Hematopoietic multipotent progenitor cell (in vitro differentiated cells): ENCODE data around the gene REL. TPM values are rescaled to one million over a fixed set of nuclear protein-coding genes. Genes with fewer than 3 reads are reported as not detected.
"Not testable (repeated sequence)": the region's sequence is repeated elsewhere in the genome, so short reads cannot be mapped to it uniquely, and the experiment has no call there.

Experiments
- DNase-seq, 3 donors: peaks; one replicate each; pipeline ENCODE4 v3.0.0-alpha.2; 2011 to 2015; ENCODE audit warnings: low read depth in 2 of 3, low spot score in 2 of 3
- total RNA-seq: library from RNA; depleted of rRNA; stranded (reverse); fragments of >200 nt; gene quantifications from one replicate; pipeline ENCODE4 v1.2.3, GENCODE V29; 2012

The REL gene
- total RNA-seq, 1 donor = 23.4 TPM

DNA sequence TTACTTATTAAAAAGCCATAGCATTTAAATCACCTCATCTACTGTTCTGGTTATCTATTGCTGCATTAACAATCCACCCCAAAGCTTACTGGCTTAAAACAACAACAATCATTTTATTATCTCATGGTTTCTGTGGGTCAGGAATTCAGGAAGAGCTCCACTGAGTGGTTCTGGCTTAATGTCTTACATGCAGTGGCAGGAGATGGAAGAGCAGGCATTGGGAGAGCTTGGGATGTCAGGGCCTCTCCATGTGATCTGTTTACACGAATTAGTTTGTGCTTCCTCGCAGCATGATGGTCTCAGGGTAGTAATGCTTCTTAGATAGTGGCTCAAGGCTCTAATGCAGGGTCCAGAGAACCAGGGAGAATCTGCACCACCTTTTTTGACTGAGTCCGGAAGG lies 14.4 kb upstream of the REL start:
- DNase-seq = no peak

DNA sequence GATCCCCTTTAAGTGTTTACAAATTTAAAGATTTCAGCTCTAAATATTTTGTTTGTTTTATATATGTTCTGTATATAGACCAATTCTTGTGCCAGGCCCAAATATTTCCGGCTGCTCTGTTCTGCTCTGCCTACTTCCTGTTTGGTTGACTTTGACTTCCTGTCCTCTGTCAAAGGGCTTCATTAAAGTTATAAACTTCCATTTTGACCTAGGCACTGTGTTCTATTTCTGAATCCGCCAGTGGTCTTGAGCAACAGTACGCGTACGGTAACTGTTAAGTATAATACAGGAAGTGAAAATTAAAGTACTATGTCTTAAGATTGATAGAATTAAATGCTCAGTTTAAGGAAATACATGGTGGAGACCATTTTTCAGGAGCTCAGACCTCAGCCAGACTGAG lies 13.5 kb upstream of the REL start:
- peak in 2 of 3 donors; percentile 24 to 53 for DNase-seq

DNA sequence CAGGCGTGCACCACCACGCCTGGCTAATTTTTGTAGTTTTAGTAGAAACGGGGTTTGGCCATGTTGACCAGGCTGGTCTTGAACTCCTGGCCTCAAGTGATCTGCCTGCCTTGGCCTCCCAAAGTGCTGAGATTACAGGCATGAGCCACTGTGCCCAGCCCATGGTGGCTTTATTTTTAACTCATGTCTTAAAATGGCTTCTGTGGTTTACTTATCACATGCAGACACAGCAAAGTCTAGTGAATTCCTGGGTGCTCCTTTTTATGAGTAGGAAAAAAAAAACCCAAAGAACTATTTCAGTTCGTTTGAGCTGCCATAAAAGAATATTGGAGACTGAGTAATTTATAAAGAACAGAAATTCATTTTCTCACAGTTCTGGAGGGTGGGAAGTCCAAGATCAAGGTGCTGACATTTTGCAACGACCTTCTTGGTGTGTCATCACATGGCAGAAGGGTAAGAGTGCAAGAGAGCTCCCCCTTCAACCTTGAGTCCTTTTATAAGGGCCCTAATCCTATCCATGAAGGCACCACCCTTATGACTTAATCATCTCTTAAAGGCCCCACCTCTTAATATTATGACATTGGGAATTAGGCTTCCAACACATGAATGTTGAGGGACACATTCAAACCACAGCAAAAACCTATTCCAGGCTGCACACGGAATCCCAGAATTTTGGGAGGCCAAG lies 12.6 kb upstream of the REL start:
- DNase-seq = no peak

DNA sequence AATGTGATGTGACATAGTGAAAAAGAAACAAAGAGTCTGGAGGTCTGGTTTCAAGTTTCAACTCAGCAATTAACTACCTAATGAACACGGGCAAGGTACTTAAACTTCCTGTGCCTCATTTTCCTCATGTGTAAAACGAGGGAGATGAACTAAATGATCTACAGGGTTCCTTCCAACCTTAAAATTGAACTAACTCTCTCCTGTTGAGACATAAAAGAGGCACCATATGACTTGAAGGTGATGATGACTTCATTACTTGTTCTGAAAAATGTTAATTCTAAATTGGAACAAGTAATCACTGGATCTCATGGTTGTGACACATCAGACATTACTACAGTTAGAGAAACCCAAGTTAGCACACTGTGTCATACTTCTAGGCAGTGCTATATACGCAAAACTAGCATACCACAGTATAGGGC lies 8.9 kb upstream of the REL start:
- no peak for DNase-seq

DNA sequence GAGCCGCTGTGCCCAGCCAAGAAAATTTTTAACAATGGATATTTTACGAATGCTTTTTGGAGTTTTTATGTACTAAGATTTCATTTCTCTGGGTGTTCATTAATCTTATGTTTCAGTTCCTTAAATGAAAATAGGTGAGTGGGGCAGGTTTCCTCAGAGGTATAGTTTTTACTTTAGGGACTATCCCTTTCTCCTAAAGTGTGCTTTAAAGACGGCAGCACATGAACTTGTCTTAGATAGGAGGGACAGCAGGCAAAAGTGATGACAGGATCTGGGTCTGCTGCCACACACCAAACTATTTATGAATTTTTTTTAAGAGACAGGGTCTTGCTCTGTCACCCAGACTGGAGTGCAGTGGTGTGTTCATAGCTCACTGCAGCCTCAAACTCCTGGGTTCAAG lies 8.0 kb upstream of the REL start:
- DNase-seq = no peak

DNA sequence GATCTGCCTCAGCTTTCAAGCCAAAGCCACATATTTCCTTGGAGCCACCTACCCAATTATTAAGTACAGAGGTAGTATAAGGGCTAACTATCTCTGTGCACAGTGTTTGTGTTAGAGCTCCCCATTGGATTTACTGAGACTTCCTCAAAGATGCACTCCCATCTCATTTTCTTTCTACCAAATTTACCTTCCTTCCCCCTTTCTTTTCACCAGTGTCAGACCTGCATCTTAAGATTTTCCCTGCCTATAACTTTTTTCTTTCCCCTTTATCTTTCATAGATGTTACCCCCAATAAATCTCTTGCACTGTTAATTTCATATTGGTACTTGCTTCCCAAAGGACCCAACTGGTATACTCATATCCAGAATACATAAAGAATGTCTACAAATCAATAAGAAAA lies 5.9 kb upstream of the REL start:
- DNase-seq = no peak

DNA sequence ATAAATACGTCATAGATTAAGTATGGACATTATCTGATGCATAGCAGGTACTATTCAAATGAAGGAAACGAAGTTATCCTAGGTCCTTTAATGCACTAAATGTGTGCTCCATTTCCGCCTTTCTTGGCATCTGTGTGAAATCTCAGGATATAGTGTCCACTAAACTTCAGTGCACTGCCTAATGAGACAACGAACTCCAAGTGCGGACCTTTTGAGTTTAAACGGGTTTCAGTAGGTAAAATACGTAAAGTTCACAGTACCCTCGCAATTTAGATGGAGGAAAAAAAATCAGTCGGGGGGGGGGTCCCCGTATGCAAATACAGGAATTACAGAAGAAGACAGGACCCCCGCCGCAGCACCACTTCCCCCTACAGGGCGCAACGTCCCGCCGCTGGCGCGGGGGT lies 729 bp upstream of the REL start:
- no peak for DNase-seq

DNA sequence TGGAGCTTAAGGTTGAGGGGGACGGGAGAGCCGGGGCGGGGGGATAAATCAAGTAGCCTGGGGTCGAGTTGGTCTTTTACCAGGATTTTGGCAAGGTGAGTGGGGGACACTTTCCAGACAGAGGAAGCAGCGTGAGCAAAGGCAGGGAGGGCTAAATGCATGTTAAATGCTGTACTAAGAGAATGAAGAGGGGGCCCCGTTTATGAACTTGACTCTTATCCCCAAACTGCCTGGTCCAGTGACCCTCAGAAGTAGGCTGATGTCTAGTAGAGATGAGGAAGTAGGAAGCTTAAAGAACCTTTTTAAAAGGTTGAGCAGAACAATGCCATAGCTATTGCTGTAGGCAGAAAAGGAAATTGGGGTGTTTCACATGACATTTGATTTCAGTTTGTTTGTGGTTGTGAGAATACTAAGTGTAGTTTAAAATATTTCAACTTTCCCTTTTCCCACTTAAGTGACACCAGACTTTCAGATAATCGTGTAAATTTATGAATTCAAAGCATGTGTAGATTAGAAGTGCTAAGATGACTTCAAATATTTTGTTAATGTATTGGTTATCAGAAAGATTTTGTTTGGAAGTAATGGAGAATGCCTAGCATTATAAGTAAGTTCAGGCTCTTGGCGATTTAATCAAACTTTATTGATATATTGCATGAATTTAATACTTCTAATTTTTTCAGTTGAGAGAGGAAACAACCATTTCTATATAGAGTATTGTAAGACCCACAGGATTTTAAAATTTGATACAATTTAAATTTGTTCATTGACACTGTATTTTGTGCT lies 1.8 kb downstream of the REL start:
- peak in 2 of 3 donors; percentile 37 to 59 for DNase-seq

DNA sequence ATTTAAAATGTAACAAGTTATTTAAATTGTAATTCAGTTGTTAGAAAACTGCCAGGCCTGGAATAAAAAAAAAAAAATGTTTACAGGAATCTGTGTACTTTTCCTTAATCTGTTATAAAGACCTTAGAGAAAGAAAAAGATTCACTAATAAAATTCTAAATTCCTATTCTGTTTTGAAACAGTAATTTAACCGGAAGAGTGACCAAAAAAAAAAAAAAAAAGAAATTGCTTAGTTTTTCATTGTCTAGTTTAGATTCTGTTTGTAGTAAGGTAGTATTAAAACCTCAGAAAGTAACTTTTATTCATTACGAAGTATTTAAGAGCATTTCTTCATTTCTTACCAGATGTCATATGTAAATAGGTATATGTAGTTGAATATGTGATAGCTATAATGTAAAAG lies 2.5 kb downstream of the REL start:
- no peak for DNase-seq

DNA sequence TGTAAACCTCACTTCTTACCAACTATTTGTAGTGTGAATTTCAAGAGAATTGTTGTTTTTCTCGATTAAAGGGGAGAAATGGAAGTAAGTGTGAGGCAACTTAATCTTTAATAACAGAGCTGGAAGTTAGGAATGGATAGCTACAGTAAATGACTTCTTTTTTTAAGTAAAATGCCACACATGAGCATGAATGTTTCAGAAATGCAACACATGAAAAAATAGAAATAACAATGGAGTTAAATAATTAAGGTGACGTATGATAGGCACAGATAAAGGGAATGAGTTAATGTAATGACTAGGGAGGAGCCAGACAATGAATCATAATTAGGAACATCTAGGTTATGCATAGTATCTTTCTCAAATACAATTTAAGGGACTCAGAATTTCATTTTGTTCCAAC lies 3.4 kb downstream of the REL start:
- DNase-seq = no peak

DNA sequence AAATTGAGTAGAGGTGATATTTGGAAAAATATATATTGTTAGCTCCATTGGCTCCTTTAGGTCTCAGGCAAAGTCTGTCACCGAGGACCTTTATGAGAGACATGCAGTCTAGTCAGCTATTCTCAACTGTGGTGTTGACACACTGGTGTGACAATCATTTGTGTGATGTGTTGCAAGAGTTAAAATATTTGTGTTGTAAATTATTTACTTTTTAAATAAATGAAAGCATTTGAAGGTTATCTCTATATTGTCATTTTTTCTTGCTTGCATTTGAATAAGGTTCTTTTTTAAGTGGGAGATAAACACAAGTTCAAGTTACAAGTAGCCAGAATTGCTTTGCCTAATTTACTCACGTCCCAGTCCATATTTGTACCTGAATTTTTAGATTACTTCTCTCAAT lies 4.3 kb downstream of the REL start:
- DNase-seq = no peak

DNA sequence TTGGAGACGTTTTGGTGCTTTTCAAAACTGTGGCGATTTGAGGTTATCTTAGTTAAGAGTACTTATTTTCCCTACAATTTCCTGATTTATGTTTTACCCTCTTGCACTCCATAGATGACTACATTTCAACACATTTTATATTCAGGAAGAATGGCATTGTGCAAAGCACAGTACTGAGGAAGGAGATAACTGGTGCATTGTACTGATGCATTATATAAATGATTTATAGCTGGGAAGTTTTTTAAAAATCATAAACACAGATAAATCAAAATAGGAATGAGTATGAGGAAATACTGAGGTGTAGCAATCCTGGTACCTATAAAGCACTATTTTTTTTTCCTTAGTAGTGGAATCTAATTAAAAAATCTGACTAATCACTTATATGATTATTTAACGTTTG lies 5.6 kb downstream of the REL start:
- no peak for DNase-seq

DNA sequence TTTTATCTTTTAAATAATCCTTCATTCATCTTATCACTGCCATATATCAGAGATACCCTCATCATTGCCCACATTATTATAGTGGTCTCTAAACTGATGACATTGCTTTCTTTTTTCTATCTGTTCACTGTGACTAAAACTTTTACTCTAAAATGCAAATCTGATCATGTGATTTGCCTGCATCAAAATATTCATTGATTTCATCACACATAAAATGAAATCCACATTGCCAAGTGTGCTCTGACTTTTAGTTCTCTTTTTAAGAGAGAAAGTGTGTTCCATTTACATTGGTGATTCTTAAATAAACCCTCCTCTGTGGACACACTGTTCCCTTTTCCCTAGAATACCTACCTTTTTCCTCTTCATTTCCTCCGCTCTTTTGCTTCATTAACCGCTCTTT lies 7.5 kb downstream of the REL start:
- no peak for DNase-seq

DNA sequence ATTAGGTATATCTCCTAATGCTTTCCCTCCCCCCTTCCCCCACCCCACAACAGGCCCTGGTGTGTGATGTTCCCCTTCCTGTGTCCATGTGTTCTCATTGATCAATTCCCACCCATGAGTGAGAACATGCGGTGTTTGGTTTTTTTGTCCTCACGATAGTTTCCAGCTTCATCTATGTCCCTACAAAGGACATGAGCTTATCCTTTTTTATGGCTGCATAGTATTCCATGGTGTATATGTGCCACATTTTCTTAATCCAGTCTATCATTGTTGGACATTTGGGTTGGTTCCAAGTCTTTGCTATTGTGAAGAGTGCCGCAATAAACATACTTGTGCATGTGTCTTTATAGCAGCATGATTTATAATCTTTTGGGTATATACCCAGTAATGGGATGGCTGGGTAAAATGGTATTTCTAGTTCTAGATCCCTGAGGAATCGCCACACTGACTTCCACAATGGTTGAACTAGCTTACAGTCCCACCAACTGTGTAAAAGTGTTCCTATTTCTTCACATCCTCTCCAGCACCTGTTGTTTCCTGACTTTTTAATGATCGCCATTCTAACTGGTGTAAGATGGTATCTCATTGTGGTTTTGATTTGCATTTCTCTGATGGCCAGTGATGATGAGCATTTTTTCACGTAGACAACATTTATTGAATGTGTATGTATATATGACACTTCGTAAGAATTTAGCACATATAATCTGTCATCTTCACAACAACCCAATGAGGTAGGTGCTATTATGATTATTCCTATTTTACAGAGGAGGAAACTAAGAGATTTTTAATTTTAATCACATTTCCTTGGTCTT lies 8.4 kb downstream of the REL start:
- DNase-seq = not testable (repeated sequence)

DNA sequence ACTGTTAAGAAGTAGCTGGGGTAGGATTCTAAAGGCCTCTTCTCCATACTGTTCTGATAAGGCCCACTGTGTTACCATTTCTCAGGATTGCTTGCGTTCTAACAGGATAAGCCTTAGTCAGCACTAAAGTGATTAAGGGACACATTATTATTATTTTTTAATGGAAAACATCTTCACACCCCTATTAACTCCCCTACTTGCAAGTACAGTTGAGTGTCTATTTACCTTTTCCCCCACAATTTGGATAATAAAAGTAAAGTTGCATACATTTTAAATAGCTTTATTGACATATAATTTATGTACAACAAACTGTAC lies 9.0 kb downstream of the REL start:
- no peak for DNase-seq

DNA sequence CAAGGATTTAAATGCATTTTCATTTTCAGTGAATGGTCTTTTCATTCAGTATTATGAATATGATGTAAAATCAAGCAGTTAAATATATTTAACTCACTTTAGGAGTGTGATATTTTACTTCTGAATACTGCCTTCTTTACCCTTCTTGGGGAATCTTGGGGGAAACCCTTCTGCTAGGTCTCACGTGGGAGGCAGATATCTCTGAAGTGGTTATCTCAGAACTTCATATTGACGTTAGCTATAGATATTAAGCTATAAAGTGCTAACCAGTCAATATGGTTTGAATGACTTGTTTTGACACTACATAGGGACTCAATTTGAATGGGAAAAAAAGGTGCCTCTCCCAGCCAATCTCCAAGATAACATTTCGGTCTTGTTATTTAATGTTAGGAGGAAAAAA lies 9.8 kb downstream of the REL start:
- DNase-seq = no peak

DNA sequence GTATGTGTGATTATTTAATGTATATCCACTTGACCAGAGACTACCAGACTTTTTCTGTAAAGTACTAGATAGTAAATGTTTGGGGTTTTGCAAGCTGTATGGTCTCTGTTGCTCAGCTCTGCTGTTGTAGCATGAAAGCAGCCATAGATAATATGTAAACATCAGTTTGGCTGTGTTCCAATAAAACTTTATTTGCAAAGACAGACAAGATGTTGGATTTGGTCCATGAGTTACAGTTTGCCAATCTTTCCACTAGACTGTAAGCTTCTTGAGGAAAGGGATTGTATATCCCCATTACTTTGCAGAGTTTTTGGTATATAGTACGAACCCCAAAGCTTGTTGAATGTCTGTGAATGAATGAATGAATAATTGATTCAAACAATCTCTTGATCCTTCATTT lies 17.2 kb downstream of the REL start:
- no peak for DNase-seq

DNA sequence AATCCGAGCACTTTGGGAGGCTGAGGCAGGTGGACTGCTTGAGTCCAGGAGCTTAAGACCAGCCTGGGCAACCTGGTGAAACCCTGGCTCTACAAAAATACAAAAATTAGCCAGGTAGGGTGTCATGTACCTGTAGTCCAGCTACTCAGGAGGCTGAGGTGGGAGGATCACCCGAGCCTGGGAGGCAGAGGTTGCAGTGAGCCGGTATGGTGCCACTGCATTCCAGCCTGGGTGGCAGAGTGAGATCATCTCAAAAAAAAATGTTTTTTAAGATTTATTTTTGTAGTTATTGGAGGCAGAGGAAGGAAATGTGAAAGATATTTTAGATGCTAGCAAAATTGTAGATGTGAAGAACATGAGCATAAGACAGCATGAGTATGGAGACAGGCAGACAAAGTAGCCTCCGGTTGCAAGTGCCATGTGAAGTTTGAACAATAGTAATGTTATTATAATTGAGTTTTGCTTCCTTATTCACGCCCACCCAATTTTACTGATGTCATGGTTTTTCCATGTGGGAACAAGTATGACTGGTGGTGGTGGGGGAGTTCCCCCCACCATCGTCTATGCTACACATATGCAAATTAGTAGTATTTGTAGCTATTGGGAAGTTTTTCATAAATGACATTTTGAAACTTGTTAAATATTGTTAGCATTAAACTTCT lies 18.0 kb downstream of the REL start:
- no peak for DNase-seq

DNA sequence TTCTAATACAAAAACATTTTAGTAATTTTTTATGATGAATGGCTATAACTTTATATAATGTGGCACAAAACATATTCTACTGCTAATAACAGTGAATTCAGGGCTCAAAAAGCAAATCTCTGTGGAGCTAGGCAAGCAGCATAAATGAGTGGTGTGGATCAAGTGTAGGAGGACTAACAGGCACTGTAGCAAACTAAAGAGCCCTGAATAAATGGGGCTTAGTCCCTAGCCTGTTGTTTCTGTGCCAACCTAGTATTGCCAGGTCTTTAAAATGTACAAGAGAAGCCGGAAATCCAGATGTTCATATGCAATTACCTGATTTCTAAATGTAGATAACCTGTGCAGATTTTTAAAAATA lies 18.5 kb downstream of the REL start:
- no peak for DNase-seq

DNA sequence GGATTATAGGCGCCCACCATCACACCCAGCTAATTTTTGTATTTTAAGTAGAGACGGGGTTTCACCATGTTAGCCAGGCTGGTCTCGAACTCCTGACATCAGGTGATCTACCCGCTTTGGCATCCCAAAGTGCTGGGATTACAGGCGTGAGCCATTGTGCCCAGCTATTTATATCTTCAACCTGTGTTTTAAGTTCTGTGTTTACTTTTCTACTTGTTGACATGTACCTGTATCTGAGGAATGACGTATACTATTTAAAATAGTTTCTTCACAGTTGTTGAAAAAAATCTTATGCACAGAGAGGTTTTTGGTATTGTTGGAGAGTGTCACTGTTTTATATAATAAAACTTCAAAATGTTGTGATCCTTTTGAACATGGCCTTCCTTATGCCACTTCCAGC lies 19.9 kb downstream of the REL start:
- not testable (repeated sequence) for DNase-seq

DNA sequence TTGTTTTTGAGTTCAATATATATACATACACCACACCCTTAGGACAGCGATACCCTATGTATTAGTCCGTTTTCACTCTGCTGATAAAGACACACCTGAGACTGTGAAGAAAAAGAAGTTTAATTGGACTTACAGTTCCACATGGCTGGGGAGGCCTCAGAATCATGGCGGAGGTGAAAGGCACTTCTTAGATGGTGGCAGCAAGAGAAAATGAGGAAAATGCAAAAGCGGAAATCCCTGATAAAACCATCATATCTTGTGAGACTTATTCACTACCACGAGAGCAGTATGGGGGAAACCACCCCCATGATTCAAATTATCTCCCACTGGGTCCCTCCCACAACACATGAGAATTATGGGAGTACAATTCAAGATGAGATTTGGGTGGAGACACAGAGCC lies 24.5 kb downstream of the REL start:
- DNase-seq = not testable (repeated sequence)
